Upper lobe of left lung (tissue), 4 donors: ENCODE data around the gene CD3D.

Experiments
- EP300 ChIP-seq, 4 donors: sonication (generic); formaldehyde crosslinking; IDR thresholded peaks; one replicate each; pipeline ENCODE4 v1.5.1; 2017; ENCODE audit warnings: antibody characterized with exemption in 4 of 4, control low read depth in 2 of 4
- POLR2AphosphoS5 ChIP-seq, 2 donors: sonication (generic); formaldehyde crosslinking; IDR thresholded peaks; one replicate each; pipeline ENCODE4 v1.5.1; 2017; ENCODE audit warnings: antibody characterized with exemption in 2 of 2
- TF ChIP-seq, protein P1 (sequence below), 6 experiments: fragments of 450-650 bp in 4 of 6; fragments of 200-600 bp in 2 of 6; sonication (generic) in 2 of 6; IDR thresholded peaks; one replicate each; pipeline ENCODE4 v1.5.1; 2016 to 2019; ENCODE audit warnings: antibody characterized with exemption in 6 of 6

GRCh38 chr11:118310271-118310670, 32.2 kb downstream of the CD3D start:
- TF ChIP-seq EP300 (IDR thresholded peaks at IDR 0.05) (no peak), POLR2AphosphoS5 (IDR thresholded peaks at IDR 0.05) (no peak)
- TF ChIP-seq, protein P1, sequence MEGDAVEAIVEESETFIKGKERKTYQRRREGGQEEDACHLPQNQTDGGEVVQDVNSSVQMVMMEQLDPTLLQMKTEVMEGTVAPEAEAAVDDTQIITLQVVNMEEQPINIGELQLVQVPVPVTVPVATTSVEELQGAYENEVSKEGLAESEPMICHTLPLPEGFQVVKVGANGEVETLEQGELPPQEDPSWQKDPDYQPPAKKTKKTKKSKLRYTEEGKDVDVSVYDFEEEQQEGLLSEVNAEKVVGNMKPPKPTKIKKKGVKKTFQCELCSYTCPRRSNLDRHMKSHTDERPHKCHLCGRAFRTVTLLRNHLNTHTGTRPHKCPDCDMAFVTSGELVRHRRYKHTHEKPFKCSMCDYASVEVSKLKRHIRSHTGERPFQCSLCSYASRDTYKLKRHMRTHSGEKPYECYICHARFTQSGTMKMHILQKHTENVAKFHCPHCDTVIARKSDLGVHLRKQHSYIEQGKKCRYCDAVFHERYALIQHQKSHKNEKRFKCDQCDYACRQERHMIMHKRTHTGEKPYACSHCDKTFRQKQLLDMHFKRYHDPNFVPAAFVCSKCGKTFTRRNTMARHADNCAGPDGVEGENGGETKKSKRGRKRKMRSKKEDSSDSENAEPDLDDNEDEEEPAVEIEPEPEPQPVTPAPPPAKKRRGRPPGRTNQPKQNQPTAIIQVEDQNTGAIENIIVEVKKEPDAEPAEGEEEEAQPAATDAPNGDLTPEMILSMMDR (IDR thresholded peaks at IDR 0.05) = no peak
